ENCODE results near the gene RPP25L. TPM values are rescaled to one million over a fixed set of nuclear protein-coding genes. Genes with fewer than 3 reads are reported as not detected.

RPP25L gene
- total RNA-seq, 1 experiment from 2014 or later, result 17.2 TPM

DNA sequence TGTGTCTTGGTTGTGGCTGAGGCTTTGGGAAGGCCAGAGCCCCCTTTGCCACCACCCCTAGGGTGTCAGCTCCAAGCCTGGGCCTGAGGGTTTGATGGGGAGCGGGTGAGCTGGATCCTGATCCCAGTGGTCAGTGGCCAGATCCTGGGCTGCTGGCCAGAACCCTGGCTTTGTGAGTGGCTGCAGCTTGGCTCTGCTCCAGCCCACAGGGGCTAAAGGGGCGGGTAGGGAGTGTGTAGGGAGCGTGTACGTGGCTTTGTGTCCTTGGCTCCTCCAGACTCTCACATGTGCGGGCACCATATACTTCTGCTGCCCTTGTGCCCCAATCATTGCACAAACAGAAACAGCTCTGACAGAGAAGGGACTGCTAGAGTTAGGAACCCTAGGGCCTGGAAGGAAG lies 38.9 kb upstream of the RPP25L start:
- H3K79me2 ChIP-seq (ENCODE audit: insufficient read depth, low read length), result peaks cover 2% of the 10 kb centered on the region; the same call in 1 of the 2 replicates
- H3K14ac ChIP-seq (ENCODE audit: insufficient read depth, low read length), result no peak overlapping the region
- TF ChIP-seq, protein P1, sequence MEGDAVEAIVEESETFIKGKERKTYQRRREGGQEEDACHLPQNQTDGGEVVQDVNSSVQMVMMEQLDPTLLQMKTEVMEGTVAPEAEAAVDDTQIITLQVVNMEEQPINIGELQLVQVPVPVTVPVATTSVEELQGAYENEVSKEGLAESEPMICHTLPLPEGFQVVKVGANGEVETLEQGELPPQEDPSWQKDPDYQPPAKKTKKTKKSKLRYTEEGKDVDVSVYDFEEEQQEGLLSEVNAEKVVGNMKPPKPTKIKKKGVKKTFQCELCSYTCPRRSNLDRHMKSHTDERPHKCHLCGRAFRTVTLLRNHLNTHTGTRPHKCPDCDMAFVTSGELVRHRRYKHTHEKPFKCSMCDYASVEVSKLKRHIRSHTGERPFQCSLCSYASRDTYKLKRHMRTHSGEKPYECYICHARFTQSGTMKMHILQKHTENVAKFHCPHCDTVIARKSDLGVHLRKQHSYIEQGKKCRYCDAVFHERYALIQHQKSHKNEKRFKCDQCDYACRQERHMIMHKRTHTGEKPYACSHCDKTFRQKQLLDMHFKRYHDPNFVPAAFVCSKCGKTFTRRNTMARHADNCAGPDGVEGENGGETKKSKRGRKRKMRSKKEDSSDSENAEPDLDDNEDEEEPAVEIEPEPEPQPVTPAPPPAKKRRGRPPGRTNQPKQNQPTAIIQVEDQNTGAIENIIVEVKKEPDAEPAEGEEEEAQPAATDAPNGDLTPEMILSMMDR (conservative IDR thresholded peaks at IDR 0.05), result no peak
- no peak overlapping the region for H2BK20ac ChIP-seq (ENCODE audit: low read depth, low read length, poor library complexity, severe bottlenecking)
- no CpG with 5 or more reads among the region's 5 CpGs for WGBS (ENCODE audit: extremely low coverage, insufficient read length, low lambda C conversion rate)
- no peak overlapping the region for H3K9ac ChIP-seq (ENCODE audit: extremely low read depth, insufficient read length, low read length)
- H3K56ac ChIP-seq (ENCODE audit: insufficient read length, low read depth, low read length), result no peak overlapping the region
- H2AFZ ChIP-seq (ENCODE audit: low read length), result no peak overlapping the region
- no peak overlapping the region for H3K4ac ChIP-seq (ENCODE audit: low read depth, low read length)
- H4K20me1 ChIP-seq (ENCODE audit: control insufficient read depth, insufficient read depth, insufficient read length), result peaks cover 3% of the 10 kb centered on the region
- peaks cover 16% of the 10 kb centered on the region for H3K23me2 ChIP-seq (ENCODE audit: insufficient read length, low read depth, low read length, poor library complexity, severe bottlenecking)
- H2BK120ac ChIP-seq (ENCODE audit: low read depth, low read length, poor library complexity, severe bottlenecking), result no peak overlapping the region
- H3K36me3 Mint-ChIP-seq (ENCODE audit: insufficient read depth in 1 of 3, low read depth in 3 of 3), result peaks cover 16 to 28% (median 24%) of the 10 kb centered on the region in 3 experiments; a peak in 6 of 7 replicates
- H3K23ac ChIP-seq (ENCODE audit: insufficient read length, low read depth, low read length), result no peak overlapping the region
- H2BK5ac ChIP-seq (ENCODE audit: insufficient read length, low read length), result no peak overlapping the region
- no peaks in the 10 kb centered on the region for H3K9me3 Mint-ChIP-seq
- peaks cover 2% of the 10 kb centered on the region for H3K27me3 Mint-ChIP-seq (ENCODE audit: low read depth)
- no peak overlapping the region; a peak in 1 of 5 replicates for H3K4me3 Mint-ChIP-seq
- no peak overlapping the region for H4K91ac ChIP-seq (ENCODE audit: insufficient read length, low read depth, low read length)
- no peak overlapping the region for H3K27ac ChIP-seq (ENCODE audit: insufficient read length, low read depth, low read length)
- no peak overlapping the region for H2BK15ac ChIP-seq (ENCODE audit: low read depth, low read length)
- H3K27ac Mint-ChIP-seq, result peak overlapping the region in 1 of 3 experiments; percentile 49; a peak in 1 of 7 replicates
- no peak overlapping the region for H2BK12ac ChIP-seq (ENCODE audit: insufficient read length, low read depth, low read length)
- no peak overlapping the region for H3T11ph ChIP-seq (ENCODE audit: low read length)
- DNase-seq, result no peak
- no peaks in the 10 kb centered on the region for H3K79me1 ChIP-seq (ENCODE audit: insufficient read depth, low read depth, low read length, poor library complexity, severe bottlenecking)
- no peaks in the 10 kb centered on the region for H3K9me3 ChIP-seq (ENCODE audit: control insufficient read depth, low read depth, low read length)
- no peak overlapping the region for H4K8ac ChIP-seq (replicated peaks; ENCODE audit: insufficient read length, low read depth, low read length)
- H3K4me1 Mint-ChIP-seq, result peaks cover 46 to 58% of the 10 kb centered on the region in 2 experiments
- no peak overlapping the region for H3K4me2 ChIP-seq (ENCODE audit: insufficient read depth, insufficient read length, low read length)
- H3K18ac ChIP-seq (ENCODE audit: insufficient read length, low read depth, low read length), result no peak overlapping the region
- peaks cover 12% of the 10 kb centered on the region; the same call in 1 of the 2 replicates for H3K4me1 ChIP-seq (ENCODE audit: insufficient read depth, low read length)
- no peak overlapping the region for H4K5ac ChIP-seq (ENCODE audit: insufficient read length, low read depth, low read length)
- no peaks in the 10 kb centered on the region for H3K27me3 ChIP-seq (ENCODE audit: insufficient read depth, low read length)
- H2AK5ac ChIP-seq (ENCODE audit: insufficient read length, low read length), result no peak overlapping the region
